Osteoblast (primary cell): ENCODE data around the gene HTT-AS. TPM values are rescaled to one million over a fixed set of nuclear protein-coding genes. Genes with fewer than 3 reads are reported as not detected.

Experiments
- DNase-seq: peaks from one replicate; pipeline ENCODE4 v3.0.0; 2011; ENCODE audit warnings: low spot score, mixed read lengths; ENCODE audit not compliant: insufficient read length; ENCODE audit errors: missing footprints
- H2AFZ ChIP-seq: 2 replicates; pipeline ENCODE4 v1.6.0; 2011; ENCODE audit warnings: mild to moderate bottlenecking, low read length
- H3K27ac ChIP-seq: 2 replicates; pipeline ENCODE4 v1.5.1; 2011; ENCODE audit warnings: mild to moderate bottlenecking, low read depth, low read length, moderate library complexity
- H3K27me3 ChIP-seq: 2 replicates; pipeline ENCODE4 v1.6.0; 2012; ENCODE audit warnings: mild to moderate bottlenecking, control low read depth, inconsistent platforms, low read length, moderate library complexity; ENCODE audit not compliant: insufficient read depth
- H3K36me3 ChIP-seq: 2 replicates; pipeline ENCODE4 v1.5.1; 2011; ENCODE audit warnings: mild to moderate bottlenecking, low read length, control low read depth, moderate library complexity; ENCODE audit not compliant: insufficient read depth
- H3K4me1 ChIP-seq: 2 replicates; pipeline ENCODE4 v1.5.1; 2011; ENCODE audit warnings: mild to moderate bottlenecking, low read length, control low read depth, moderate library complexity; ENCODE audit not compliant: insufficient read depth
- H3K4me2 ChIP-seq: 2 replicates; pipeline ENCODE4 v1.6.0; 2011; ENCODE audit warnings: mild to moderate bottlenecking, low read length; ENCODE audit not compliant: insufficient read depth
- H3K4me3 ChIP-seq: fragments of 200-600 bp; sonication (generic); 3 replicates; pipeline ENCODE4 v1.5.1; 2012; ENCODE audit warnings: mild to moderate bottlenecking, low read length, inconsistent platforms; ENCODE audit not compliant: insufficient read depth
- H3K79me2 ChIP-seq: 2 replicates; pipeline ENCODE4 v1.6.0; 2012; ENCODE audit warnings: mild to moderate bottlenecking, low read length, control low read depth, inconsistent platforms; ENCODE audit not compliant: insufficient read depth
- H3K9me3 ChIP-seq: 2 replicates; pipeline ENCODE4 v1.5.1; 2011; ENCODE audit warnings: low read depth, low read length, control low read depth
- H4K20me1 ChIP-seq: 2 replicates; pipeline ENCODE4 v1.6.0; 2012; ENCODE audit warnings: mild to moderate bottlenecking, low read length, control low read depth; ENCODE audit not compliant: insufficient read depth
- total RNA-seq: library from RNA; depleted of rRNA; stranded (reverse); fragments of >200 nt; gene quantifications from 2 replicates; pipeline ENCODE4 v1.2.3, GENCODE V29; 2012
- TF ChIP-seq, protein P1 (sequence below): IDR thresholded peaks from 2 replicates; pipeline ENCODE4 v1.5.1; 2011; ENCODE audit warnings: mild to moderate bottlenecking, low read depth, low read length, moderate library complexity; ENCODE audit errors: extremely low read depth

The HTT-AS gene
- total RNA-seq, 1 donor, result not detected

DNA sequence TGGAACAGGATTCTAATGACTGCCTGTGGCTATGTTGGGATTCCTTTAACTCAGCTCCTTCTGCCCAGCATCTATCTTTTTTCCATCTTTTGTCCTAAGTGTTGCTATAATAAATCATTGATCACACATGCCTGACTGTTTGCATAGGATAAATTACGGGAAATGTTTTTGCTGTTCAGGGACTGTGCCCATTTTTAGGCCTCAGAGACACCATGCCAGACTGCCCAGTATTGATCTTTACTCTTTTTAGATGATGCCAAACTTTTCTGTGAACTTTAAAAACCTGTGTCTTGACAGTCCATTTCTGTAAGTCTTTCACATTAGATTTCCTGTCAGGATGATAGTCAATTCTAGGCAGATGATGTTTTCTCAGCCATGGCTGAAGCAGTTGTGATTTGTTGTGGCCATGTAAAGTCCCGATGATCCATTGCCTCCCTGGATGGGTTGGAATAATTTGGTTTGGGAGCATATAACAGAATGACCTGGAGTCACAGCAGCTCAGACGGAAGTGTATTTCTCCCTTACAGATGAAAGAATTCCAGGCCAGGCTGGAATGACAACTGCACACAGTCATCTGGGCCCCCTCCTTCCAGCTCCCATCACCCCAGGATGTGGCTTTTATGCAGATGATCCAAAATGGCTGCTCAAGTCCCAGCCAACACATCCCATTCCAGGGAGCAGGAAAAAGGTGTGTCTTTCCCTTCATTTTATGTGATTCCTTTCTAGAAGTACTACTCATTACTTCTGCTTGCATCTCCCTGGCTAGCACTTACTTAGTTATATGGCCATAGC lies 3.4 kb downstream of the HTT-AS start:
- Histone ChIP-seq H3K27ac (no peak overlapping the region), H3K36me3 (no peaks in the 10 kb centered on the region), H3K4me2 (no peak overlapping the region), H3K4me1 (peaks cover 6% of the 10 kb centered on the region), H3K79me2 (peaks cover 8% of the 10 kb centered on the region), H2AFZ (peak overlapping the region; percentile 25), H3K27me3 (no peaks in the 10 kb centered on the region), H4K20me1 (peaks cover 4% of the 10 kb centered on the region), H3K4me3 (no peak overlapping the region), H3K9me3 (no peaks in the 10 kb centered on the region)
- TF ChIP-seq, protein P1, sequence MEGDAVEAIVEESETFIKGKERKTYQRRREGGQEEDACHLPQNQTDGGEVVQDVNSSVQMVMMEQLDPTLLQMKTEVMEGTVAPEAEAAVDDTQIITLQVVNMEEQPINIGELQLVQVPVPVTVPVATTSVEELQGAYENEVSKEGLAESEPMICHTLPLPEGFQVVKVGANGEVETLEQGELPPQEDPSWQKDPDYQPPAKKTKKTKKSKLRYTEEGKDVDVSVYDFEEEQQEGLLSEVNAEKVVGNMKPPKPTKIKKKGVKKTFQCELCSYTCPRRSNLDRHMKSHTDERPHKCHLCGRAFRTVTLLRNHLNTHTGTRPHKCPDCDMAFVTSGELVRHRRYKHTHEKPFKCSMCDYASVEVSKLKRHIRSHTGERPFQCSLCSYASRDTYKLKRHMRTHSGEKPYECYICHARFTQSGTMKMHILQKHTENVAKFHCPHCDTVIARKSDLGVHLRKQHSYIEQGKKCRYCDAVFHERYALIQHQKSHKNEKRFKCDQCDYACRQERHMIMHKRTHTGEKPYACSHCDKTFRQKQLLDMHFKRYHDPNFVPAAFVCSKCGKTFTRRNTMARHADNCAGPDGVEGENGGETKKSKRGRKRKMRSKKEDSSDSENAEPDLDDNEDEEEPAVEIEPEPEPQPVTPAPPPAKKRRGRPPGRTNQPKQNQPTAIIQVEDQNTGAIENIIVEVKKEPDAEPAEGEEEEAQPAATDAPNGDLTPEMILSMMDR, result no peak
- no peak for DNase-seq

DNA sequence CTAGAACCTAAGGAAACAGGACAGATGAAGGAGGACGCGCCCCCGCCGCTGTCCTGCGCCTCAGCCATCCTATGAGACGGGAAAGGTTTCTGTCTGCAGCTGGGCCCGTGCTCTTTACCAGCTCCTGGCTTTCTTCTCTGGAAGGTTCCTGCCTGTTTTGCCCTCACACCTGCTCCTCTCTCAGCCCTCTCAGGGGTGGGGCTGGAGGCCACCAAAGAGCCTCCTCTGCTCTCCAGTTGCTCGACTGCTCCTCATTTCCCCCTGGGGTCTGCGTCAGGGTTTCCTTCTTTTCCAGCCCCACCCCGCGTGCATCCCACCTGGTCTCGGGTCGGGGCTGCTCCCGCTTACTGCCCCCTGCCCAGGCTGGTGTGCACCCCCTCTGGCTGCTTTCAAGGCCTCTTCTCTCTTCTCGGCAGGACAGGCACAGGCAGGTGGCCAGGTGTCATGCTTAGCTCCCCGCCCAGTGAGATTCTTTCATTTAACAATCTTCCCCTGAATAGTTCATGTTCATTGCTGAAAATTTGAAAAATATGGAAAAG lies 4.6 kb downstream of the HTT-AS start:
- Histone ChIP-seq H3K27me3 (no peaks in the 10 kb centered on the region), H3K27ac (no peak overlapping the region), H2AFZ (no peak overlapping the region), H3K36me3 (no peaks in the 10 kb centered on the region), H3K4me1 (peaks cover 2% of the 10 kb centered on the region), H3K79me2 (no peaks in the 10 kb centered on the region), H3K9me3 (no peaks in the 10 kb centered on the region), H3K4me3 (no peak overlapping the region), H3K4me2 (no peak overlapping the region), H4K20me1 (no peaks in the 10 kb centered on the region)
- no peak for DNase-seq
- TF ChIP-seq, protein P1, result no peak

DNA sequence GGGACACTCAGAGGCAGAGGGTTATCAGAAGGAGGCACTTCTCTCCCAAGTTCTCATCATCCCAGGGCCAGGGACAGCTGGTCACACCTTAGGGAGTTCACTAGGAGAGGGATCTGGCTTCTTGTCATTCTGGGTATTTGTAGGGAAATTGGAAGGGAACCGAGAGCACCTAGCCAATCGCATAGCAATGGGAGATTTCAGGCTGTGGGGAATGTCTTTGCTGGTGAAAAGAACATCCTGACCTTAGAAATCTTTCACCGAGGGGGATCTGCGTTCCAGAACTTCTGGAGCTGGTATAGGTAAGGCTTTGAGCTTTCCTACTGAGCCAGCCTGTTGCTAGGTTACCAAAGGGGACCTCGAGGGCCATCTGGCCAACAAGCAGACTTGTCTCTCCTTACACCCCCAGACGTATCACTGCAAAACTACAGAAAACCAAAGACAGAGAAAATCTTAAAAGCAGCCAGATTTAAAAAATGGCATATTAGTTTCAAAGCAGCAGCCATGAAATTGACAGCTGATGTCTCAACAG lies 6.8 kb downstream of the HTT-AS start:
- DNase-seq, result no peak
- TF ChIP-seq, protein P1, result no peak
- H3K4me3 ChIP-seq, result no peak overlapping the region

DNA sequence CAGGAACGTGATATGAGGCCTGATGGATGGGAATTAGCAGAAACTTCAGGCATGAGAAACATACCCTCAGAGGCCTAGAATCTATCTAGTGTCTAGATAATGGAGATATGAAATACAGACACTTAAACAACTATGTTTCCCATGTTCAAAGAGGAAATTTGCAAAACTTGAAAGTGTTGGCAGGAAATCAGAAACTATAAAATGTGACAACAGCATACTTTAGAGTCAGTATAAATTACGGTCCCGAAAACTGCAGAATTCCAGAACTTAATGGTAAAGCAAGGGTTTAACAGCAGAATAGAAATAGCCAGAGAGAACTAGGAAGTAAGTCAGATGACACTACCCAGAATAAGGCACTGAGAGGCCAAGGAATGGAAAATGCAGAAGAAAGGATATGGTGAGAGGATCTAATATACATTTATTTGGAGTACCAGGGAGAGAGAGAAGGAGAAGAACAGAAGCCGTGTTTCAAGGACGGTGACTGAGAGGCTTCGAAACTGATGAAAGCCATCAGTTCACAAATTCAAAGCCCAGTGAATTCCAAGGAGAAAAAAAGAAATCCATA lies 7.4 kb downstream of the HTT-AS start:
- DNase-seq, result no peak
- TF ChIP-seq, protein P1, result no peak
- Histone ChIP-seq H4K20me1 (no peaks in the 10 kb centered on the region), H3K27me3 (no peaks in the 10 kb centered on the region), H3K27ac (no peak overlapping the region), H3K4me1 (peaks cover 2% of the 10 kb centered on the region), H3K9me3 (no peaks in the 10 kb centered on the region), H2AFZ (no peak overlapping the region), H3K36me3 (no peaks in the 10 kb centered on the region), H3K79me2 (no peaks in the 10 kb centered on the region), H3K4me2 (no peak overlapping the region), H3K4me3 (no peak overlapping the region)

More for the DNA sequence above, 6.8 kb downstream of the HTT-AS start:
- no peak overlapping the region for H3K27ac ChIP-seq
- H3K4me2 ChIP-seq, result no peak overlapping the region
- no peak overlapping the region for H2AFZ ChIP-seq
- H3K9me3 ChIP-seq, result no peaks in the 10 kb centered on the region
- H4K20me1 ChIP-seq, result no peaks in the 10 kb centered on the region
- no peaks in the 10 kb centered on the region for H3K79me2 ChIP-seq
- no peaks in the 10 kb centered on the region for H3K36me3 ChIP-seq
- peaks cover 2% of the 10 kb centered on the region for H3K4me1 ChIP-seq
- H3K27me3 ChIP-seq, result no peaks in the 10 kb centered on the region
